ENCODE measurements around the gene RERE. TPM values are rescaled to one million over a fixed set of nuclear protein-coding genes. Genes with fewer than 3 reads are reported as not detected.

Gene RERE
- total RNA-seq, 1 experiment from 2014 or later = 161 TPM

DNA sequence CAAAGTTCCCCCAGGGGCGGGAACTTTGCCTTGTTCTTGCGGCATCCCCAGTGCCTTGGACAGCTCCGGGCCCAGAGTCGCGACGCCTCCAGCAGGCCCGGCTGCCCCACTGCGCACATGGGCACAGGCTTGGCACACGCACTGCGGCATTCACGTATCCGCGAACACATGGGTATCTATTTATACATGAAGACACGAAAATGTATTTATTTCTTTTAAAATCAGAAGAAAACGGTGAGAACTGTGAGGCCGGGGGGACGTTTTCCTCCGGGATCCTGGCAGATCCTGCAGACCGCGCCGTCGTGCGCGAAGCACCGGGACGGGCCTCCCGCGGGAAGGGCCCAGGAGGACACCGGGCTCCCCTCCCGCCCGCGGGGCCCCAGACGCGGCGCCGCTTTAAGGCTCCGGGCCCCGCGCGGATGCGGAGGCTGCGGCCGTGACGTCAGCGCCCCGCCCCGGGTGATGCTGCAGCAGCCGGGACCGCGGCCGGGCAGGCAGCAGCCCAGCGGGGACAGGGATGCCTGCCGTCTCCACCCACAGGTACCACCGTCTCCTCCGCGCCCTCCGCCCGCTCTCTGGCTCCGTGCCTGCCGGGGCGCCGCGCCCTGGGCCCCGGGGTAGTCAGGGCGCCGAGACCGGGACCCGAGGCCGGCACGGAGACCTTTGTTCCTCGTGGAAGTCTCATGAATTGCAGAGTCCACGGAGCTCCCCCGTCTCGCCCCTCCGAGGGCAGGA, 499.6 kb downstream of the RERE start, which contains the start of gene SLC45A1 (continued):
- TF ChIP-seq, protein P1, sequence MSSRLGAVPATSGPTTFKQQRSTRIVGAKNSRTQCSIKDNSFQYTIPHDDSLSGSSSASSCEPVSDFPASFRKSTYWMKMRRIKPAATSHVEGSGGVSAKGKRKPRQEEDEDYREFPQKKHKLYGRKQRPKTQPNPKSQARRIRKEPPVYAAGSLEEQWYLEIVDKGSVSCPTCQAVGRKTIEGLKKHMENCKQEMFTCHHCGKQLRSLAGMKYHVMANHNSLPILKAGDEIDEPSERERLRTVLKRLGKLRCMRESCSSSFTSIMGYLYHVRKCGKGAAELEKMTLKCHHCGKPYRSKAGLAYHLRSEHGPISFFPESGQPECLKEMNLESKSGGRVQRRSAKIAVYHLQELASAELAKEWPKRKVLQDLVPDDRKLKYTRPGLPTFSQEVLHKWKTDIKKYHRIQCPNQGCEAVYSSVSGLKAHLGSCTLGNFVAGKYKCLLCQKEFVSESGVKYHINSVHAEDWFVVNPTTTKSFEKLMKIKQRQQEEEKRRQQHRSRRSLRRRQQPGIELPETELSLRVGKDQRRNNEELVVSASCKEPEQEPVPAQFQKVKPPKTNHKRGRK (CRISPR knock-in tag; IDR thresholded peaks at IDR 0.05; ENCODE audit: borderline replicate concordance) = no peak
- TF ChIP-seq, protein P2, sequence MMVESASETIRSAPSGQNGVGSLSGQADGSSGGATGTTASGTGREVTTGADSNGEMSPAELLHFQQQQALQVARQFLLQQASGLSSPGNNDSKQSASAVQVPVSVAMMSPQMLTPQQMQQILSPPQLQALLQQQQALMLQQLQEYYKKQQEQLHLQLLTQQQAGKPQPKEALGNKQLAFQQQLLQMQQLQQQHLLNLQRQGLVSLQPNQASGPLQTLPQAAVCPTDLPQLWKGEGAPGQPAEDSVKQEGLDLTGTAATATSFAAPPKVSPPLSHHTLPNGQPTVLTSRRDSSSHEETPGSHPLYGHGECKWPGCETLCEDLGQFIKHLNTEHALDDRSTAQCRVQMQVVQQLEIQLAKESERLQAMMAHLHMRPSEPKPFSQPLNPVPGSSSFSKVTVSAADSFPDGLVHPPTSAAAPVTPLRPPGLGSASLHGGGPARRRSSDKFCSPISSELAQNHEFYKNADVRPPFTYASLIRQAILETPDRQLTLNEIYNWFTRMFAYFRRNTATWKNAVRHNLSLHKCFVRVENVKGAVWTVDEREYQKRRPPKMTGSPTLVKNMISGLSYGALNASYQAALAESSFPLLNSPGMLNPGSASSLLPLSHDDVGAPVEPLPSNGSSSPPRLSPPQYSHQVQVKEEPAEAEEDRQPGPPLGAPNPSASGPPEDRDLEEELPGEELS (CRISPR knock-in tag; IDR thresholded peaks at IDR 0.05) = 0 out of 2 replicates have a peak, but pooled peaks have one; percentile 27
- TF ChIP-seq SMAD3 (CRISPR knock-in tag; IDR thresholded peaks at IDR 0.05; ENCODE audit: borderline replicate concordance) = no peak
- no peak; the same call in 1 of the 2 replicates for TF ChIP-seq ARID4B (CRISPR knock-in tag; IDR thresholded peaks at IDR 0.05; ENCODE audit: borderline replicate concordance)
- no peak for TF ChIP-seq MYBL2 (CRISPR knock-in tag; IDR thresholded peaks at IDR 0.05)
- TF ChIP-seq, protein P3, sequence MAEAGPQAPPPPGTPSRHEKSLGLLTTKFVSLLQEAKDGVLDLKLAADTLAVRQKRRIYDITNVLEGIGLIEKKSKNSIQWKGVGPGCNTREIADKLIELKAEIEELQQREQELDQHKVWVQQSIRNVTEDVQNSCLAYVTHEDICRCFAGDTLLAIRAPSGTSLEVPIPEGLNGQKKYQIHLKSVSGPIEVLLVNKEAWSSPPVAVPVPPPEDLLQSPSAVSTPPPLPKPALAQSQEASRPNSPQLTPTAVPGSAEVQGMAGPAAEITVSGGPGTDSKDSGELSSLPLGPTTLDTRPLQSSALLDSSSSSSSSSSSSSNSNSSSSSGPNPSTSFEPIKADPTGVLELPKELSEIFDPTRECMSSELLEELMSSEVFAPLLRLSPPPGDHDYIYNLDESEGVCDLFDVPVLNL (CRISPR knock-in tag; IDR thresholded peaks at IDR 0.05; ENCODE audit: borderline replicate concordance, low read depth) = peak; percentile 61; the same call in 1 of the 2 replicates
- peak; percentile 82 for TF ChIP-seq SP1 (CRISPR knock-in tag; conservative IDR thresholded peaks at IDR 0.05)
- TF ChIP-seq, protein P4, sequence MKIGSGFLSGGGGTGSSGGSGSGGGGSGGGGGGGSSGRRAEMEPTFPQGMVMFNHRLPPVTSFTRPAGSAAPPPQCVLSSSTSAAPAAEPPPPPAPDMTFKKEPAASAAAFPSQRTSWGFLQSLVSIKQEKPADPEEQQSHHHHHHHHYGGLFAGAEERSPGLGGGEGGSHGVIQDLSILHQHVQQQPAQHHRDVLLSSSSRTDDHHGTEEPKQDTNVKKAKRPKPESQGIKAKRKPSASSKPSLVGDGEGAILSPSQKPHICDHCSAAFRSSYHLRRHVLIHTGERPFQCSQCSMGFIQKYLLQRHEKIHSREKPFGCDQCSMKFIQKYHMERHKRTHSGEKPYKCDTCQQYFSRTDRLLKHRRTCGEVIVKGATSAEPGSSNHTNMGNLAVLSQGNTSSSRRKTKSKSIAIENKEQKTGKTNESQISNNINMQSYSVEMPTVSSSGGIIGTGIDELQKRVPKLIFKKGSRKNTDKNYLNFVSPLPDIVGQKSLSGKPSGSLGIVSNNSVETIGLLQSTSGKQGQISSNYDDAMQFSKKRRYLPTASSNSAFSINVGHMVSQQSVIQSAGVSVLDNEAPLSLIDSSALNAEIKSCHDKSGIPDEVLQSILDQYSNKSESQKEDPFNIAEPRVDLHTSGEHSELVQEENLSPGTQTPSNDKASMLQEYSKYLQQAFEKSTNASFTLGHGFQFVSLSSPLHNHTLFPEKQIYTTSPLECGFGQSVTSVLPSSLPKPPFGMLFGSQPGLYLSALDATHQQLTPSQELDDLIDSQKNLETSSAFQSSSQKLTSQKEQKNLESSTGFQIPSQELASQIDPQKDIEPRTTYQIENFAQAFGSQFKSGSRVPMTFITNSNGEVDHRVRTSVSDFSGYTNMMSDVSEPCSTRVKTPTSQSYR (CRISPR knock-in tag; IDR thresholded peaks at IDR 0.05) = no peak
- TF ChIP-seq ATF1 (CRISPR knock-in tag; IDR thresholded peaks at IDR 0.05) = 0 out of 2 replicates have a peak, but pooled peaks have one; percentile 55
- peak; percentile 85; the same call in 1 of the 2 replicates for TF ChIP-seq FOXP1 (CRISPR knock-in tag; IDR thresholded peaks at IDR 0.05; ENCODE audit: borderline replicate concordance)
- no peak for TF ChIP-seq NR3C1 (CRISPR knock-in tag; conservative IDR thresholded peaks at IDR 0.05; ENCODE audit: low read depth)
- TF ChIP-seq, protein P5, sequence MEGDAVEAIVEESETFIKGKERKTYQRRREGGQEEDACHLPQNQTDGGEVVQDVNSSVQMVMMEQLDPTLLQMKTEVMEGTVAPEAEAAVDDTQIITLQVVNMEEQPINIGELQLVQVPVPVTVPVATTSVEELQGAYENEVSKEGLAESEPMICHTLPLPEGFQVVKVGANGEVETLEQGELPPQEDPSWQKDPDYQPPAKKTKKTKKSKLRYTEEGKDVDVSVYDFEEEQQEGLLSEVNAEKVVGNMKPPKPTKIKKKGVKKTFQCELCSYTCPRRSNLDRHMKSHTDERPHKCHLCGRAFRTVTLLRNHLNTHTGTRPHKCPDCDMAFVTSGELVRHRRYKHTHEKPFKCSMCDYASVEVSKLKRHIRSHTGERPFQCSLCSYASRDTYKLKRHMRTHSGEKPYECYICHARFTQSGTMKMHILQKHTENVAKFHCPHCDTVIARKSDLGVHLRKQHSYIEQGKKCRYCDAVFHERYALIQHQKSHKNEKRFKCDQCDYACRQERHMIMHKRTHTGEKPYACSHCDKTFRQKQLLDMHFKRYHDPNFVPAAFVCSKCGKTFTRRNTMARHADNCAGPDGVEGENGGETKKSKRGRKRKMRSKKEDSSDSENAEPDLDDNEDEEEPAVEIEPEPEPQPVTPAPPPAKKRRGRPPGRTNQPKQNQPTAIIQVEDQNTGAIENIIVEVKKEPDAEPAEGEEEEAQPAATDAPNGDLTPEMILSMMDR (IDR thresholded peaks at IDR 0.05) = no peak
- TF ChIP-seq ZBTB21 (CRISPR knock-in tag; IDR thresholded peaks at IDR 0.05; ENCODE audit: borderline replicate concordance) = 0 out of 2 replicates have a peak, but pooled peaks have one; percentile 57
- peak; percentile 83 for TF ChIP-seq E2F5 (CRISPR knock-in tag; IDR thresholded peaks at IDR 0.05)
- peak; percentile 33; the same call in 1 of the 2 replicates for TF ChIP-seq FOXK1 (CRISPR knock-in tag; IDR thresholded peaks at IDR 0.05)
- no peak for TF ChIP-seq TEAD1 (CRISPR knock-in tag; IDR thresholded peaks at IDR 0.05)
- no peak for TF ChIP-seq RORB (CRISPR knock-in tag; IDR thresholded peaks at IDR 0.05)
- TF ChIP-seq E2F1 (CRISPR knock-in tag; IDR thresholded peaks at IDR 0.05) = no peak
- 0 out of 2 replicates have a peak, but pooled peaks have one; percentile 51 for TF ChIP-seq ZNF138 (CRISPR knock-in tag; conservative IDR thresholded peaks at IDR 0.05)

Measured in WTC11 (cell line).